GM13976 (cell line): Measurements from ENCODE around the gene ARMH2.

Experiments used
- DNase-seq: peaks from one replicate; pipeline ENCODE4 v3.0.0; 2012; ENCODE audit warnings: low spot score
- CTCF ChIP-seq: IDR thresholded peaks from 2 replicates; pipeline ENCODE4 v1.5.1; 2012; ENCODE audit warnings: borderline replicate concordance, mild to moderate bottlenecking; ENCODE audit not compliant: insufficient read depth; ENCODE audit errors: extremely low read depth, missing control alignments, control extremely low read depth
- in situ Hi-C: fragments of 300-500 bp; cut with MboI; formaldehyde crosslinking; loops from one replicate; pipeline ENCODE4 v1.12.0; 2022; ENCODE audit warnings: low sequenced_read_pairs, mixed read lengths, inconsistent platforms; ENCODE audit not compliant: unreplicated experiment

ARMH2 gene

GRCh38 chr6:24840187-24840586 lies 41.5 kb upstream of the ARMH2 start:
- in situ Hi-C loops = no loop called here
- TF ChIP-seq CTCF = no peak
- no peak for DNase-seq

GRCh38 chr6:24838994-24839393 lies 40.3 kb upstream of the ARMH2 start:
- no peak for TF ChIP-seq CTCF
- in situ Hi-C loops = no loop called here
- no peak for DNase-seq

- TF ChIP-seq CTCF = no peak
- no peak for DNase-seq
- in situ Hi-C loops = no loop called here
These were observed 39.4 kb upstream of the ARMH2 start for GRCh38 chr6:24838081-24838480.

- no peak for TF ChIP-seq CTCF
- in situ Hi-C loops = no loop called here
These were observed 37.4 kb upstream of the ARMH2 start for GRCh38 chr6:24836109-24836508.

GRCh38 chr6:24833711-24834386 lies 35.1 kb upstream of the ARMH2 start:
- no peak for TF ChIP-seq CTCF
- no peak for DNase-seq
- in situ Hi-C loops = no loop called here

More at GRCh38 chr6:24836109-24836508, 37.4 kb upstream of the ARMH2 start:
- DNase-seq = no peak

- TF ChIP-seq CTCF = no peak
- in situ Hi-C loops = no loop called here
- DNase-seq = no peak
These were observed 34.1 kb upstream of the ARMH2 start for GRCh38 chr6:24832794-24833193.
